GM21515 (cell line): ENCODE data around the gene FSD1L.

ENCODE experiments used
- ATAC-seq: cut with Tn5 transposase; IDR thresholded peaks from one replicate; pipeline ENCODE4 v1.9.1; 2021; ENCODE audit not compliant: unreplicated experiment

FSD1L gene

GRCh38 chr9:105435453-105435852 lies 12.4 kb upstream of the FSD1L start:
- no peak for ATAC-seq

DNA sequence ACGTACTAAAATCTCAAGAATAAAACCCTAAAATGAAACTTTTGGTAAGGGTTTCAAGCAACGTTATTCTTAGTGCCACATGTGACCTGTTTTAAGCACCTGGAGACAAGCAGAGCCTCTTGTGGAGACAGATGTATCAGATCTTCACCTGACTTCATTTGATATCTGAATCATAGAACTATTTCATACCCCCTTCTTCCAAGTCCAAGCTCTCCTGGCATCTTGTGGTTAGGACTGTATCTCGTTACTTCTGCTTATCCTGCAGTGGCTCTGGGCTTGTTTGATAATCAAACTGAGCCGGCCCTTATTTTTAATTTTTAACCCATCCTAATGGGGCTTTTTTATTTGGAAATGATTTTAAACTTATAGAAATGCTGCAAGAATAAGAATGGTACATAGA lies 11.1 kb upstream of the FSD1L start:
- ATAC-seq = no peak

DNA sequence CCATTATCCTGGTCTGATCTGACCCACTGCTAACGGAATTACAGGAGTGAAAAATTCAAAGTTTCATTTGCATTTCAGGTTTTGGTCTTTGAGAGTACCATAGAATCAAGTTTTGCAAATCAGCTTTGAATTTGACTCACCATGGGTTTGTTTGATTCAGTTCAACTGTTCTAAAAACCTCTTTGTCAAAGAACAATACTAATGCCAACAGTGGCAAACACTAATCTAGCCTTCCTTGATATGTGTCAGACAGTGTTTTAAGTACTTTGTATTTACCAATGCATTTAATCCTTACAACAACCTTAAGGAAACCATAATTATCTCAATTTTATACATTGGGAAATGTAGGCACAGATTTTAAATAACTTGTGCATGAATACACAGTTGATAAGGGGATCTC lies 10.1 kb upstream of the FSD1L start:
- ATAC-seq = no peak

DNA sequence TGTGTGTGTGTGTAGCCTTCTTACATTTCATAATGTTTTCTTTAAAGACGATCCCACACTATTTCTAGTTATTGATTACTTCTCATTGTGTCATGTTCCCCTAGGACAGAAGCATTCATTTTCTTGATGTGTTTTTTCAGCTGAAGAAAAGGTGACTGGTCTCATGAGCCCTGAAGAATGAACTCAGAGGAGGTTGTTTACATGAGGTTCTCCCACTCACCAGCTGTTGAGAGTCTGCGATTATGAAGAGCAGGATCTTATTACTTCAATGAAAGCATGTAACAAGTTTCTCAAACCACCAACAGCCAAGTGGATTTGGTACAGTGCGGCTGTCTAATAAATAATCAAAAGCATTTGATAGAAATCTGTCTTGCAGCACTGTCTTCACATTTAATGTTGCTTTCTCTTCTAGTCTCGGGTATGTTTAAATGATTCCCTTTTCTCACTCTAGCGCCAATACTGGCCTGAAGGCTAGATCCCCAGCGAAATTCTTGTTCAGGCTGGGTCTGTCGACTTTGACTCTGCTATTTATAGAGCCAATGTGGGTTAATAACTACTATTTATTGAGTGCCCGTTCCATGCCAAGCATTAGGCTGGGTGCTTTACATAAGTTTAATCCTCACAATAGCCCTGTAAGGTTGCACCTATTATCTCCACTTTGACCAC lies 9.6 kb upstream of the FSD1L start:
- ATAC-seq = no peak

DNA sequence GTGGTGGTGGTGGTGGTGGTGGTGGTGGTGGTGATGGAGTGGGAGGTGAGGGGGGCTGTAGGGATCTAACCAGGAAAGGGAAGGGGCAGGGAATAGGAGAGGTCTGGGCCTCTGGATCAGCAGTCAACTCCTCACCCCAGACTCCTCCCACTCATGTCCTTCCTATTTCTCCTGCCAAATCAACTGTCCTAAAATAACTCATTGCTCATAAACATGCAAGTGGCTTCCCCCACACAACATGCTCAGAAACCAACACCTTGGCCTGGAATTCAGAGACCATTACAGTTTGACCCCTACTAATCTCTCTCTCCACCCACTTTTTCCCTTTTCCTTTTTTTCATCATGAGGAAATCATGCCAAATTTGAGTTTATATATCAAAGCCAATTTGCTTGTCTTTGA lies 8.4 kb upstream of the FSD1L start:
- ATAC-seq = no peak

DNA sequence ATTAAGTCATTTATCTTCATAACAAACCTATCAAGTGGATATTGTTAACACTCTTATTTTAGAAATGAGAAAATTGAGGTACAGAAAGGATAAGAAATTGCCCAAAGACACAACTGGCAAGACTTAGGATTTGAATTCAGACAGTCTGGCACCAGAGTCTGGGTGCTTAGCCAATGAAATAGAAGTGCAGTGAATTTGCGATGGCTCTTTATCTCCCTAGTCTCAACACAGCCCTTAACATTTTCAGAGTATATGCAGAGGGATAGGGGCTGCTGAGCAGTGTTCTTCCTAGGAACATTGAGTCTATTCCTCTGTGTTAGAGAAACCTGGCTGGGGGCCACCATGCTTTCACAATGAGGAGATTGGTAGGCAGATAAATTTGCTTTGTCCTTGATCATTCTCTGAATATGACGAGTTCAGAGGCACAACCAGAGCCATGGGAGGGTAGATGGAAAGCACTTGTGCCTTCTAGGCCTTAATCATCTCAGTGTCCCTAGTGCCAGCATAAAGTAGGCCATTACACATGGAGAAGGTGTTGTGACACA lies 6.1 kb upstream of the FSD1L start:
- ATAC-seq = no peak

DNA sequence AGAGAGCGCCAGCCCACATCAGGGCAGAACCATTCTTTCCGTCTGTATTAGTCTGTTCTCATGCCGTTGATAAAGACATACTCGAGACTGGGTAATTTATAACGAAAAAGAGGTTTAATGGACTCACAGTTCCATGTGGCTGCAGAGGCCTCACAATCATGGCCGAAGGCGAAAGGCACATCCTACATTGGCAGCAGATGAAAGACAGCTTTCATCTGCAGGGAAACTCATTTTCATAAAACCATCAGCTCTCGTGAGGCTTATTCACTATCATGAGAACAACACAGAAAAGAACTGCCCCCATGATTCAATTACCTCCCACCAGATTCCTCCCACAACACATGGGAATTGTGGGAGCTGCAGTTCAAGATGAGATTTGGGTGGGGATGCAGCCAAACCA lies 4.7 kb upstream of the FSD1L start:
- no peak for ATAC-seq

GRCh38 chr9:105444130-105444529 lies 3.7 kb upstream of the FSD1L start:
- ATAC-seq = no peak

DNA sequence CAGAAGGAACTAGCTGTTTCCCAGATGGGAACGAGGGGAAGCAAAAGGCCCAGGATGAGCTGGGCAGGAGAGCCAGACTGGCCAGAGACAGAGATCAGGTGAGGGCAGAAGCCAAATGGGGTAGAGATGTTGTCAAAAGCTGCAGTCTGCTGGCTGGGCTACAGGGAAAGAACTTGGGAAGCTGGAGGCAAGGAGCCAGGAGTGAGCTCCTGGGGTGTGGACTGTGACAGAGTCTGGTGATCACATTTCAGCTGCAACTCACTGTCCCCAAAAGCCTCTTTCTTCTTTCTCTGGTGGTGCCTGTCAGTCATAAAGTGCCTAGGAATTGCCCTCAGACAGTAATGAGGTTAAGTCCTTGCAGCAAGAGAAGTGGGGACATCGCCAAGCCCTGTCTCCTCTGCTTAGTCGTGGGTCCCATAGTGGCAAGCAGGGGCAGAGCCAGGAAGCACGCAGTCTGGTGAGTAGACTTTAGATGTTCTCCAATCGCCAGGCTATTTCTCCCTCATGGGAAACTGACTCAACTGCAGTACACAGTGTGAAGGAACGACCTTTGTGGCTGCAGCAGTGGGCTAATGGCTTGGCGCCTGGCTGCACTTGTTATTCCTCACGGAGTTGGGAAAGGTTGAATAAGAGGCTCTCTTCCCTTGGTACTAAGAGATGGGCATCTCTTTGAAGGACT lies 2.5 kb upstream of the FSD1L start:
- ATAC-seq = no peak

GRCh38 chr9:105447386-105447813 lies 434 bp upstream of the FSD1L start:
- no peak for ATAC-seq

- no peak for ATAC-seq
Measured at GRCh38 chr9:105449081-105449480, 1.2 kb downstream of the FSD1L start.

DNA sequence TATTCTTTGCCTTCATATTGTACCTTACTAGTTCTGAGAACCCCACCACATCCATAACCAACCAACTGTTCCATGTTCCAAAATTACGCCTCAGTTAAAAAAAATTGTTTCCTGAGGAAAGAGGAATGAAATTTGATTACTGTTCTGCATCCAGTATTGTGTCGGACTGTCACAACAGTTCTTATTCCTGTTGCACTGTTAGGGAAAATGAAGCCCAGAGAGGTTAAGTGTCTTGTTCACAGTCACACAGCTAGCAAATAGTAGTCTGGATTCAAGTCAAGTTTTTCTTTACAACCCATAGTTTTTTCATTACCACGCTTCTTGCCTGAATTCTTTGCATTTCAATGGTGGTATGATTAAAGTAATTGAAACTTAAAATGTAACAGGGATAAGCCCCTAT lies 4.4 kb downstream of the FSD1L start:
- no peak for ATAC-seq

GRCh38 chr9:105455836-105456475 lies 8.1 kb downstream of the FSD1L start:
- no peak for ATAC-seq

DNA sequence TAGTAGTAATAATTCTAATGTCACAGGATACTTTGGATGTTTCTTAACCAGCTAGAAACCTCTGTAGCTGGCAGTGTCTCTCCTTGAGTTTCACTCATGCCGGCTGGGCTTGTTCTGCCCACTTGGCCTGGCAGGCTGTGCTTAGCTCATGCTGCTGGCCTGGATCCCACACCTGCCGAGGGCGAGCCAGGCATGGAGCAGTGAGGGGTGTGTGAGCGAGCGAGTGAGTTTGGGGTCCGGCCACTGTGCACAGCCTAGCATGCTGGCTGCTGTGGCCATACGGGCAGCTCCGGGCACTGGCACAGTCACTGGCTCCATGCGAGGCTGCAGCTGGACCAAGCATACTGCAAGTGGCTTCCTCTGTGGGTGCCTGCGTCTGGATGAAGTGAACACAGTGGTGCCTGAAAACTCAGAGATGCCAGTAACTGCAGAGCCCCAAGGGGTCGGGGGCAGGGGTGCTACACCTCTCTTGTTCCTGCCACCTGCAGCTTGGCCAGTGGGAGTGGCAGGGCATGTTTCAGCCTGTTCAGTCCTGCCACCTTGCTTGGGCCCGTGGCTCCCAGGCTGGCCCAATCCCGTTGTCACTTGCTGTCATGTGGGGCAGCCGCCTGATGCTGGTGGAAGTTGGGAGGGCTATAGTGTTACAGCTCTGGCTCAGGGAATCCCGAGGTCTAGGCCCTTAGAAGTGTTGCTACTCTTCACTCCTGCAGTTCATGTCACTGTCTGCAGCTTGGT lies 9.9 kb downstream of the FSD1L start:
- ATAC-seq = no peak

- ATAC-seq = no peak
Measured at GRCh38 chr9:105458404-105458803, 10.6 kb downstream of the FSD1L start.

GRCh38 chr9:105459336-105459735 lies 11.5 kb downstream of the FSD1L start:
- no peak for ATAC-seq

- no peak for ATAC-seq
Measured at GRCh38 chr9:105466898-105467455, 19.1 kb downstream of the FSD1L start.

- no peak for ATAC-seq
Measured at GRCh38 chr9:105468875-105469274, 21.0 kb downstream of the FSD1L start.

GRCh38 chr9:105473221-105473620 lies 25.4 kb downstream of the FSD1L start:
- ATAC-seq = no peak

- ATAC-seq = no peak
Measured at GRCh38 chr9:105475302-105475701, 27.5 kb downstream of the FSD1L start.

- no peak for ATAC-seq
Measured at GRCh38 chr9:105479846-105480245, 32.0 kb downstream of the FSD1L start.
